GM19025 (cell line): ENCODE data around the gene DDX21.
A peak's percentile ranks its signal among the peaks of the same experiment; 100 is the strongest.
"Not testable (repeated sequence)": the region's sequence is repeated elsewhere in the genome, so short reads cannot be mapped to it uniquely, and the experiment has no call there.

Experiments
- ATAC-seq: cut with Tn5 transposase; IDR thresholded peaks from one replicate; pipeline ENCODE4 v1.9.1; 2021; ENCODE audit warnings: mild to moderate bottlenecking, low read depth, moderate library complexity; ENCODE audit not compliant: unreplicated experiment

Gene DDX21

GRCh38 chr10:68955832-68956532 is at the start of gene DDX21:
Gene DDX21 (plus strand): TSS chr10:68956170. CDS start chr10:68956226, 56 bp downstream.
- ATAC-seq: peak; percentile 80

- no peak for ATAC-seq
Observed at GRCh38 chr10:68924593-68924992, 31.4 kb upstream of the DDX21 start.

DNA sequence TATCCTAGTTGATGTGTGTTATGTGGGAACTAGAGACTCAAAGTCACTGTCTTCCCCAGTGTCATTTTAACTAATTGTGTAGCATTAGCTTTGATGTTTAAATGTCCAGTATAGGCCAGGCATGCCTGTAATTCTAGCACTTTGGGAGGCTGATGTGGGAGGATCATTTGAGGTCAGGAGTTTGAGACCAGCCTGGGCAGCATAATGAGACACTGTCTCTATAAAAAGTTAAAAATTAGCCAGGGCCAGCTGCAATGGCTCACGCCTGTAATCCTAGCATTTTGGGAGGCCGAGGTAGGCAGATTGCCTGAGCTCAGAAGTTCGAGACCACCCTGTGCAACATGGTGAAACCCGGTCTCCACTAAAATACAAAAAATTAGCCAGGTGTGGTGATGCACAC is 30.5 kb upstream of the DDX21 start:
- no peak for ATAC-seq

DNA sequence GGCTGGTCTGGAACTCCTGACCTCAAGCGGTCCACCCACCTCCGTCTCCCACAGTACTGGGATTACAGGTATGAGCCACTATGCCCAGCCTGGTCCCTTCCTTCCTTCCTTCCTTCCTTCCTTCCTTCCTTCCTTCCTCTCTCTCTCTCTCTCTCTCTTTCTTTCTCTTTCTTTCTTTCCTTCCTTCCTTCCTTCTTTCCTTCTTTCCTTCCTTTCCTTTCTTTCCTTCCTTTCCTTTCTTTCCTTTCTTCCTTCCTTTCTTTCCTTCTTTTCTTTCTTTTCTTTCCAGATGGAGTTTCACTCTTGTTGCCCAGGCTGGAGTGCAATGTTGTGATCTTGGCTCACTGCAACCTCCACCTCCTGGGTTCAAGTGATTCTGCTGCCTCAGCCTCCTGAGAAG is 26.8 kb upstream of the DDX21 start:
- not testable (repeated sequence) for ATAC-seq

- not testable (repeated sequence) for ATAC-seq
Observed at GRCh38 chr10:68929888-68930287, 26.1 kb upstream of the DDX21 start.

DNA sequence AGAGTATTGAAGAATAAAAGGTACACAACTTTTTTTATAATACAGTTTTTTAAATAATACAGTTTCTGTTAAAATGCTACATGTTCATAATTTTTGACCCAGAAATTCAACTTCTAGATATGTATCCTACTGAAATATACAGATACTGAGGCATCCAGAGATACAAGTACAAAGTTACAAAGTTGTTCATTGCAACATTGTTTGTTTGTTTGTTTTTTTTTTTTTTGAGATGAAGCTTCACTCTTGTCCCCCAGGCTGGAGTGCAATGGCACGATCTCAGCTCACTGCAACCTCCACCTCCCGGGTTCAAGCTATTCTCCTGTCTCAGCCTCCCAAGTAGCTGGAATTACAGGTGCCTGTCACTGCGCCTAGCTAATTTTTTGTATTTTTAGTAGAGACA is 23.1 kb upstream of the DDX21 start:
- ATAC-seq: not testable (repeated sequence)

DNA sequence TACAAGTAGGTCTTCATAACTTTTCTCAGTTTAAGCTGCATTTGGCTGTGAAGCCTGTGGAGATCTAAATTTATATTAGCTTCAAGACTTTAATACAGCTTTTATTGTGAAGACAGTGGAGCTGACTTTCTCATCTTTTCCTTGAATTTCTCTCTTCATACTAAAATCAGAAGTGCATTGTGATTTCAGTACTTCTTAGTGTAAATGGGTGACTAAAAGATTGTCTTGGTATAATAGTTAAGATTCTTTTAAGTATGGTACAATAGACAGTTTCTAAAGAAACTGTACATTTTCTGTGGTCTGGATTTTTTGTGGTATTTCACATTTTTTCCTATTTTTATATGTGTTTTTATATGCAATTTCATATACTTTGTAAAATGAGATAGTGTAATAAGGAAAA is 21.0 kb upstream of the DDX21 start:
- ATAC-seq: no peak

- ATAC-seq: no peak
Observed at GRCh38 chr10:68938117-68938516, 17.9 kb upstream of the DDX21 start.

DNA sequence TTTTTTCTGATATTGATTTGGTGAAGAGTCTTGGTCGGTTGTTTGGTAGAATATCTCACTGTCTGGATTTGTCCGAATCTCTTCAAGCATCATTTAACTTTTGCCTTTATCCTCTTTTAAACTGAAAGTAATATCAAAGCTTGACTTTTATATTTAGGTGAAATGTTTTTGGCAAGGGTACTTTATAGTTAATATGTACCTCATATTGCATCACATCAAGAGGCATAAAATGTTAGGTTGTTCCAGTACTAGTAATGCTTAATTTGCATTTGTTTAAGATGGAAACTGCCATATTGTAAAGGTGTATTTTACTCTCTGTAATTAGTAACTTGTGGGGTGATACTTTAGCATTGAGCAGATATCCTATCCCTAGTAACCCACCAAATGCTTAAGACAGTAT is 17.1 kb upstream of the DDX21 start:
- no peak for ATAC-seq

GRCh38 chr10:68940917-68941316 is 15.1 kb upstream of the DDX21 start:
- not testable (repeated sequence) for ATAC-seq

GRCh38 chr10:68950598-68950997 is 5.4 kb upstream of the DDX21 start:
- ATAC-seq: no peak

DNA sequence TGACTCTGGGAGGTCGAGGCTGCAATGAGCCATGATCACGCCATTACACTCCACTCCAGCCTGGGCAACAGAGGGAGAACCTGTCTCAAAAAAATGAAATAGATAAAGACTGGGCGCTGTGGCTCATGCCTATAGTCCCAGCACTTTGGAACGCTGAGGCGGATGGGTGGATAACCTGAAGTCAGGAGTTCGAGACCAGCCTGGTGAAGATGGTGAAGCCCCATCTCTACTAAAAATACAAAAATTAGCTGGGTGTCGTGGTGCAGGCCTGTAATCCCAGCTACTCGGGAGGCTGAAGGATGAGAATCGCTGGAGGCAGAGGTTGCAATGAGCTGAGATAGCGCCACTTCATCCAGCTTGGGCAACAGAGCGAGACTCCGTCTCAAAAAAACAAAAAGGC is 1.1 kb upstream of the DDX21 start:
- ATAC-seq: no peak

DNA sequence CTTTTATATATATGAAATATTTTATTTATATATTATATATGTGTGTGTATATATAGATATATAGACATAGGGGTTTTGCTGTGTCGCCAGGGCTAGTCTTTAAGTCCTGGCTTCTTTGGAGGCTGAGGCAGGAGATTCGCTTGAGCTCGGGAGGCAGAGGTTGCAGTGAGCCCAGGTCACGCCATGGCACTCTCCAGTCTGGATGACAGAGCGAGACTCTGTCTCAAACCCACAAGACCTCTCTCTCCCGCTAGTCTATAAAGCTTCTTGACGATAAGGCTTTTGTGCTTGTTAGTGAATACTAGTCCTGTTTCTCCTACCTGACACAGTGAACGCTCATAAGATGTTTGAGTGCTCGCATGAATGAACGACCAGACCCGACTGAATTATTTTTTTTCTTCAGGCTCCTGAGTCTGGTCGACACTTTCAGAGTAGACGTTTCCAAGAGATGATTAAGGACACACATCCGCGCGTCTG is 577 bp upstream of the DDX21 start:
- ATAC-seq: no peak

GRCh38 chr10:68957284-68957615 is 1.3 kb downstream of the DDX21 start:
- no peak for ATAC-seq

GRCh38 chr10:68957654-68958053 is 1.7 kb downstream of the DDX21 start:
- ATAC-seq: no peak

DNA sequence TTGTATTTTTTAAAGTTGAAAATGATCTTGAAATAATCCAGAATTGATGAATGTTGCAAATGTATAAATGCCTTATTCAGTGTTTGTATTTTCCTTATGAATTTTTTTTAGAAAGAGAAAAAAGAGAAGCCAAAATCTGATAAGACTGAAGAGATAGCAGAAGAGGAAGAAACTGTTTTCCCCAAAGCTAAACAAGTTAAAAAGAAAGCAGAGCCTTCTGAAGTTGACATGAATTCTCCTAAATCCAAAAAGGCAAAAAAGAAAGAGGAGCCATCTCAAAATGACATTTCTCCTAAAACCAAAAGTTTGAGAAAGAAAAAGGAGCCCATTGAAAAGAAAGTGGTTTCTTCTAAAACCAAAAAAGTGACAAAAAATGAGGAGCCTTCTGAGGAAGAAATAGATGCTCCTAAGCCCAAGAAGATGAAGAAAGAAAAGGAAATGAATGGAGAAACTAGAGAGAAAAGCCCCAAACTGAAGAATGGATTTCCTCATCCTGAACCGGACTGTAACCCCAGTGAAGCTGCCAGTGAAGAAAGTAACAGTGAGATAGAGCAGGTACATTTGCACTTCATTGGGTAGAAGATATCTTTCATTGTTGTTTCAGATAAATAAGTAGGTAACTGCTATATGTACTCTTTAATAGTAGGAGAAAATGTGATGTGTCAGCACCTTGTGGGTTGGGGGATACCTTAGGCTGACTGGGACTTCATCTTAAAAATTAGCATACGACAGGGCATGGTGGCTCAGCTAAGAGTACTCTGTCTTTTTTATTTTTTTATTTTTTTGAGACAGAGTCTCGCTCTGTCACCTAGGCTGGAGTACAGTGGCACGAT is 3.9 kb downstream of the DDX21 start:
- no peak for ATAC-seq

DNA sequence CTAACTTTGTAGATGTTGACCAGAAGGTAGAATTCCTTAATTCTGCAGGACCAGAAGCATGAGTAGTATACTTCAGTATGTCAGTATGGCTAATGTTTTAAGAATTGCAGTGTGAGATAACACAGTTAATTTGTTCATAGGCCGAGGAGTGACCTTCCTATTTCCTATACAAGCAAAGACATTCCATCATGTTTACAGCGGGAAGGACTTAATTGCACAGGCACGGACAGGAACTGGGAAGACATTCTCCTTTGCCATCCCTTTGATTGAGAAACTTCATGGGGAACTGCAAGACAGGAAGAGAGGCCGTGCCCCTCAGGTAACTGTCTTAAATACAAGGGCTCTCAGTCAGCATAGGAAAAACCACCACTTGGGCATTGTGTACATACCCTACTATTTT is 7.2 kb downstream of the DDX21 start:
- no peak for ATAC-seq

DNA sequence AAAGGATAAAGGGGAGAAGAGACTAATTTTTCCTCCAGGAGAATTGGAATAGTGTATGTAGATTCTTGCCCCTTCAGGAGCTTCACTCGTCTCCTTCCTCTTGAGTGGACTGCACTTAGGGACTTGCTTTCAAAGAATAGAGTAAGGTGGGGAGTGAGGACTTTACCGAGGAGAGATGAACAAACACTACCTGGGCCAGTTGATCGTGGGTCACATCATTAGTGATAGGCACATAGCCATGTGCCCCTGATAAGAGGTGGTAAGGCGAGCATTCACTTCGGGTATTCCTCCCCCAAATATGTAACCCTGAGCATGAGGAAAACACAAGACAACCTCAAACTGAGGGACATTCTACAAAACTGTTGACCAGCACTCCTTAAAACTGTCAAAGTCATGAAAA is 18.0 kb downstream of the DDX21 start:
- no peak for ATAC-seq

DNA sequence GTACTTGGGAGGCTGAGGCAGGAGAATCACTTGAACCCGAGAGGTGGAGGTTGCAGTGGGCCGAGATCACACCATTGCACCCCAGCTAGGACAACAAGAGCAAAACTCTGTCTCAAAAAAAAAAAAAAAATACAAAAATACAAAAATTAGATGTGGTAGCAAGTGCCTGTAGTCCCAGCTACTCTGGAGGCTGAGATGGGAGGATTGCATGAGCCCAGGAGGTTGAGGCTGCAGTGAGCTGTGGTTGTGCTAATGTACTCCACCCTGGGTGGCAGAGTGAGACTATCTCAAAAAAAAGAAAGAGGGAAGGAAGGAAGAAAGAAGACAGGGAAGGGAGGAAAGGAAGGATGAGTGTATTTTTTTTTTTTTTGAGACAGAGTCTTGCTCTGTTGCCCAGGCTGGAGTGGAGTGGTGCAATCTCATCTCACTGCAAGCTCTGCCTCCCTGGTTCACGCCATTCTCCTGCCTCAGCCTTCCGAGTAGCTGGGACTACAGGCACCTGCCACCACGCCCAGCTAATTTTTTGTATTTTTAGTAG is 20.0 kb downstream of the DDX21 start:
- ATAC-seq: not testable (repeated sequence)

DNA sequence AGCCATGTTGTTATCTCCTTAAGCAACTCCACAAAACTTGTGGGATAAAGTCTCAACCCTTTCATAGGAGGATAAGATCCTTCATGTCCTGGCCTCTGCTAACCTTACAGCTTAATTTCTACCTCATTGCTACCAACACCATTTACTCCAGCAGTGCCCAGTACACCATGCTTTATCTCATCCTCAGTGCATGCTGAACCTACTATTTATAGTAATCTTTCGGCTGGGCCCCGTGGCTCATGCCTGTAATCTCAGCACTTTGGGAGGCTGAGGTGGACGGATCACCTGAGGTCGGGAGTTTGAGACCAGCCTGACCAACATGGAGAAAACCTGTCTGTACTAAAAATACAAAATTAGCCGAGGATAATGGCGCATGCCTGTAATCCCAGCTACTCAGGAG is 23.8 kb downstream of the DDX21 start:
- ATAC-seq: not testable (repeated sequence)

- no peak for ATAC-seq
Observed at GRCh38 chr10:68981074-68981473, 25.1 kb downstream of the DDX21 start.

DNA sequence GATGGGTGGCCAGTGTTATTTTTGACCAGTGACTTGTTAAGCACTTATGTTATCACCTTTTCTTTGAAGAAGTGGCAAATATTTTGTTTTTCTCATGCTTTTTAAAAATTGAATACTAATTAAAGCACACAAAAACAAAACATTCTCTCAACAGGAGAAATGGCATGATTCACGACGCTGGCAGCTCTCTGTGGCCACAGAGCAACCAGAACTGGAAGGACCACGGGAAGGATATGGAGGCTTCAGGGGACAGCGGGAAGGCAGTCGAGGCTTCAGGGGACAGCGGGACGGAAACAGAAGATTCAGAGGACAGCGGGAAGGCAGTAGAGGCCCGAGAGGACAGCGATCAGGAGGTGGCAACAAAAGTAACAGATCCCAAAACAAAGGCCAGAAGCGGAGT is 26.4 kb downstream of the DDX21 start:
- no peak for ATAC-seq
